Spleen (tissue), 11 donors: Measurements from ENCODE around the gene CAV1. TPM values are rescaled to one million over a fixed set of nuclear protein-coding genes. Genes with fewer than 3 reads are reported as not detected.

ENCODE experiments used
- DNase-seq: peaks from one replicate; pipeline ENCODE4 v3.0.0-alpha.2; 2020
- H3K27ac ChIP-seq, 8 donors: fragments of 200-600 bp; sonication (generic) in 7 of 8; 1 replicate in 4 of 8; 2 replicates in 4 of 8; pipeline versions ENCODE4 v1.5.0 to v1.8.0; 2016 to 2021; ENCODE audit warnings: inconsistent platforms in 4 of 8, mild to moderate bottlenecking in 4 of 8, moderate library complexity in 1 of 8
- H3K27me3 ChIP-seq, 7 donors: fragments of 200-600 bp; sonication (generic) in 6 of 7; replicated peaks in 1 of 7; 1 replicate in 4 of 7; 2 replicates in 3 of 7; pipeline versions ENCODE4 v1.5.0 to v1.8.0; 2016 to 2021; ENCODE audit warnings: inconsistent platforms in 3 of 7, mild to moderate bottlenecking in 1 of 7
- H3K36me3 ChIP-seq, 6 donors: fragments of 200-600 bp; sonication (generic) in 5 of 6; 1 replicate in 4 of 6; 2 replicates in 2 of 6; pipeline versions ENCODE4 v1.5.0 to v1.8.0; 2016 to 2021; ENCODE audit warnings: inconsistent platforms in 2 of 6
- H3K4me1 ChIP-seq, 6 donors: fragments of 200-600 bp; sonication (generic) in 5 of 6; 1 replicate in 3 of 6; 2 replicates in 3 of 6; pipeline versions ENCODE4 v1.5.0 to v1.8.0; 2016 to 2021; ENCODE audit warnings: inconsistent platforms in 3 of 6
- H3K4me3 ChIP-seq, 8 donors: fragments of 200-600 bp; sonication (generic) in 7 of 8; 1 replicate in 4 of 8; 2 replicates in 4 of 8; pipeline versions ENCODE4 v1.5.0 to v1.8.0; 2016 to 2021; ENCODE audit warnings: inconsistent platforms in 4 of 8, mild to moderate bottlenecking in 4 of 8, moderate library complexity in 2 of 8
- H3K9me3 ChIP-seq, 8 donors: fragments of 200-600 bp; sonication (generic) in 7 of 8; 1 replicate in 4 of 8; 2 replicates in 4 of 8; pipeline versions ENCODE4 v1.5.0 to v1.8.0; 2016 to 2021; ENCODE audit warnings: inconsistent platforms in 4 of 8
- CTCF ChIP-seq, 11 experiments: fragments of 200-600 bp in 7 of 11; fragments of 450-650 bp in 4 of 11; sonication (generic) in 4 of 11; IDR thresholded peaks in 8 of 11; conservative IDR thresholded peaks in 3 of 11; 1 replicate in 7 of 11; 2 replicates in 4 of 11; pipeline versions ENCODE4 v1.4.0 to v1.8.0; 2016 to 2021; ENCODE audit warnings: antibody characterized with exemption in 11 of 11, inconsistent platforms in 4 of 11, mild to moderate bottlenecking in 1 of 11
- POLR2A ChIP-seq, 3 donors: fragments of 450-650 bp; IDR thresholded peaks; one replicate each; pipeline ENCODE4 v1.5.1; 2017; ENCODE audit warnings: antibody characterized with exemption in 3 of 3, mild to moderate bottlenecking in 1 of 3
- POLR2AphosphoS5 ChIP-seq, 3 donors: sonication (generic); formaldehyde crosslinking; IDR thresholded peaks; one replicate each; pipeline ENCODE4 v1.5.1; 2017; ENCODE audit warnings: antibody characterized with exemption in 3 of 3
- WGBS, 5 donors: extraction: QIAGEN DNeasy Blood & Tissue Kit in 3 of 5; methylation state at CpG; one replicate each; pipeline versions ENCODE4 v1.1.5 to v1.1.7; 2013 to 2018; 5-methylcytosine and 5-hydroxymethylcytosine counted together
- intact Hi-C: fragments of 100-400 bp; cut with DNase I; formaldehyde crosslinking; loops from one replicate; pipeline ENCODE4 v1.15.0; 2023; ENCODE audit warnings: low total_unique reads
- polyA plus RNA-seq, 3 donors: library from polyadenylated mRNA; stranded (reverse); fragments of 200-250 nt; gene quantifications; one replicate each; pipeline ENCODE4 v1.2.1, GENCODE V29; 2013
- total RNA-seq, 7 donors: library from RNA; depleted of rRNA in 3 of 7; stranded (reverse); fragments of >200 nt in 3 of 7; fragmentation: NEBNext Ultra II Directional in 4 of 7; extraction: Animal tissue kit (Norgen Biotek cat#: 25700) in 4 of 7; gene quantifications; one replicate each; pipeline versions ENCODE4 v1.1.0 to v1.2.1, GENCODE V29; 2016 to 2021
- donor health status: healthy with polysubstance abuse.
- donor health status: DM: no; HTN: no; CAD: no; lungs with moderate emphysema.
- donor health status: DM: no; HTN: no; CAD: no.
- donor health status: Bipolar disorder and iron deficiency.
- donor health status: healthy.
- donor health status: DM: no; HTN: no; CAD: no.
- donor health status: DM: yes; HTN: yes; CAD: no.

CAV1 gene
- total and polyA plus RNA-seq, 10 donors, result 26.8 to 404 (median 183) TPM

- Histone ChIP-seq H3K9me3 (no peaks in the 10 kb centered on the region), H3K4me1 (peaks cover 0 to 14% (median 4%) of the 10 kb centered on the region in 6 donors), H3K27ac (no peak overlapping the region), H3K36me3 (peaks cover 0 to 30% (median 0%) of the 10 kb centered on the region in 6 donors), H3K4me3 (no peak overlapping the region), H3K27me3 (peaks cover 0 to 9% (median 0%) of the 10 kb centered on the region in 7 donors)
- no peak for DNase-seq
- WGBS, 5 donors, result 38 to 58% (median 54%) methylated on average over 4 of the region's 4 CpGs
- intact Hi-C loops, result no loop called here
- TF ChIP-seq CTCF (IDR thresholded peaks at IDR 0.05 in 8 of 11, conservative IDR thresholded peaks at IDR 0.05 in 3 of 11) (no peak), POLR2AphosphoS5 (IDR thresholded peaks at IDR 0.05) (no peak), POLR2A (IDR thresholded peaks at IDR 0.05) (no peak)
These were observed 30.1 kb downstream of the CAV1 start for GRCh38 chr7:116554911-116555310.

- Histone ChIP-seq H3K9me3 (no peaks in the 10 kb centered on the region), H3K36me3 (peaks cover 0 to 23% (median 0%) of the 10 kb centered on the region in 6 donors), H3K4me1 (peaks cover 0 to 14% (median 4%) of the 10 kb centered on the region in 6 donors), H3K27ac (no peak overlapping the region), H3K27me3 (peaks cover 0 to 9% (median 0%) of the 10 kb centered on the region in 7 donors), H3K4me3 (no peak overlapping the region)
- WGBS, 5 donors, result 84 to 88% (median 84%) methylated on average over 3 of the region's 3 CpGs
- intact Hi-C loops, result no loop called here
- TF ChIP-seq POLR2A (IDR thresholded peaks at IDR 0.05), result no peak
- TF ChIP-seq CTCF (IDR thresholded peaks at IDR 0.05 in 8 of 11, conservative IDR thresholded peaks at IDR 0.05 in 3 of 11), result no peak
- TF ChIP-seq POLR2AphosphoS5 (IDR thresholded peaks at IDR 0.05), result no peak
- no peak for DNase-seq
These were observed 32.3 kb downstream of the CAV1 start for GRCh38 chr7:116557066-116557585.

DNA sequence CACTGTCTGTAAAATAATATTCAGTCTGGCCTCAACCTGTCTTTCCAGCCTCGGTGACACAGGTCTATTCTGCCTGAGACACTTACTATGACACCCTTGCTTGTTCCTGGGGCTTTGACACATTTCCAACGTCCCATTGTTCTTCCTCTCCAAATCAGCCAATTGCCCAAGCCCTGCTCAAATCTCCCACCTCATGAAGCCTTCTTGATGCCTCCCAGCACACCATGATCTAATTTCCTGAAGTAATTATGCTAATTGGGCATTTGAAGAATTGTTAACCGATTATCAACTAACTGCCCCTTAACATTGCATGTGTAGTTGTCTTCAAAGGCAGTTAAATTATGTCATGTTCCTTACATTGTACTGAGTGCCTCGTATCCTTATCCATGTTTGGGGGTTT, 33.1 kb downstream of the CAV1 start:
- Histone ChIP-seq H3K4me1 (peaks cover 0 to 14% (median 4%) of the 10 kb centered on the region in 6 donors), H3K27ac (no peak overlapping the region), H3K36me3 (peaks cover 0 to 19% (median 0%) of the 10 kb centered on the region in 6 donors), H3K9me3 (no peaks in the 10 kb centered on the region), H3K4me3 (no peak overlapping the region), H3K27me3 (peaks cover 0 to 9% (median 0%) of the 10 kb centered on the region in 7 donors)
- TF ChIP-seq CTCF (IDR thresholded peaks at IDR 0.05 in 8 of 11, conservative IDR thresholded peaks at IDR 0.05 in 3 of 11) (no peak), POLR2AphosphoS5 (IDR thresholded peaks at IDR 0.05) (no peak), POLR2A (IDR thresholded peaks at IDR 0.05) (no peak)
- DNase-seq, result no peak
- 71 to 88% (median 82%) methylated on average over 4 of the region's 4 CpGs for WGBS, 5 donors
- intact Hi-C loops, result no loop called here

GRCh38 chr7:116560021-116560970, 35.5 kb downstream of the CAV1 start:
- no peak for DNase-seq
- intact Hi-C loops, result no loop called here
- H3K27me3 ChIP-seq, result peaks cover 0 to 9% (median 0%) of the 10 kb centered on the region in 7 donors
- peaks cover 0 to 19% (median 0%) of the 10 kb centered on the region in 6 donors for H3K36me3 ChIP-seq
- no peaks in the 10 kb centered on the region for H3K9me3 ChIP-seq
- H3K27ac ChIP-seq, result no peak overlapping the region
- H3K4me3 ChIP-seq, result no peak overlapping the region
- no peaks in the 10 kb centered on the region for H3K4me1 ChIP-seq
- TF ChIP-seq POLR2A (IDR thresholded peaks at IDR 0.05) (no peak), CTCF (IDR thresholded peaks at IDR 0.05 in 8 of 11, conservative IDR thresholded peaks at IDR 0.05 in 3 of 11) (no peak), POLR2AphosphoS5 (IDR thresholded peaks at IDR 0.05) (no peak)
- 71 to 83% (median 72%) methylated on average over 7 of the region's 7 CpGs for WGBS, 5 donors
